Thoracic aorta (tissue), 2 donors: ENCODE data around the gene WDR12. TPM values are rescaled to one million over a fixed set of nuclear protein-coding genes. Genes with fewer than 3 reads are reported as not detected.
"Not testable (repeated sequence)": the region's sequence is repeated elsewhere in the genome, so short reads cannot be mapped to it uniquely, and the experiment has no call there.

Source experiments
- ATAC-seq: fragments of 150-250 bp; one replicate; pipeline ENCODE4 v1.8.0; 2017; ENCODE audit warnings: low read depth; ENCODE audit not compliant: insufficient number of reproducible peaks, low FRiP score
- DNase-seq: peaks from one replicate; pipeline ENCODE4 v3.0.0-alpha.2; 2020; ENCODE audit warnings: low spot score
- H3K27ac ChIP-seq, 2 donors: fragments of 200-600 bp; sonication (generic); 1 replicate in 1 of 2; 2 replicates in 1 of 2; pipeline ENCODE4 v1.5.1; 2016; ENCODE audit warnings: mild to moderate bottlenecking in 2 of 2, moderate library complexity in 2 of 2
- H3K27me3 ChIP-seq: fragments of 200-600 bp; sonication (generic); replicated peaks from 2 replicates; pipeline ENCODE4 v1.6.0; 2016; ENCODE audit warnings: mild to moderate bottlenecking; ENCODE audit not compliant: insufficient read depth
- H3K36me3 ChIP-seq: fragments of 200-600 bp; sonication (generic); one replicate; pipeline ENCODE4 v1.5.1; 2016
- H3K4me1 ChIP-seq, 2 donors: fragments of 200-600 bp; sonication (generic); 1 replicate in 1 of 2; 2 replicates in 1 of 2; pipeline versions ENCODE4 v1.5.1 to v1.6.0; 2016; ENCODE audit warnings: low read depth in 2 of 2, mild to moderate bottlenecking in 1 of 2; ENCODE audit not compliant: control insufficient read depth in 1 of 2
- H3K4me3 ChIP-seq: fragments of 200-600 bp; sonication (generic); 2 replicates; pipeline ENCODE4 v1.5.1; 2016; ENCODE audit warnings: mild to moderate bottlenecking
- H3K9me3 ChIP-seq: fragments of 200-600 bp; sonication (generic); 2 replicates; pipeline ENCODE4 v1.5.1; 2016
- CTCF ChIP-seq: fragments of 200-600 bp; sonication (generic); IDR thresholded peaks from one replicate; pipeline ENCODE4 v1.5.1; 2019; ENCODE audit warnings: antibody characterized with exemption
- total RNA-seq, 2 donors: library from RNA; depleted of rRNA; stranded (reverse); fragments of >200 nt; gene quantifications; one replicate each; pipeline versions ENCODE4 v1.1.0 to v1.2.3, GENCODE V29; 2016

Gene WDR12
- total RNA-seq, 2 donors from 2014 or later = 7.7 to 18.6 TPM

- no peak for DNase-seq
- TF ChIP-seq CTCF = no peak
These were observed 40.8 kb downstream of the WDR12 start for GRCh38 chr2:202870431-202871299.

GRCh38 chr2:202861987-202862386, 49.5 kb downstream of the WDR12 start:
- H3K36me3 ChIP-seq = no peaks in the 10 kb centered on the region
- ATAC-seq (no peak), DNase-seq (no peak)
- TF ChIP-seq CTCF = no peak
- no peaks in the 10 kb centered on the region for H3K9me3 ChIP-seq
- H3K4me1 ChIP-seq = no peaks in the 10 kb centered on the region
- no peaks in the 10 kb centered on the region for H3K27me3 ChIP-seq
- H3K27ac ChIP-seq = no peak overlapping the region
- H3K4me3 ChIP-seq = no peak overlapping the region

More at GRCh38 chr2:202870431-202871299, 40.8 kb downstream of the WDR12 start:
- ATAC-seq = peak; percentile 37
- H3K27ac ChIP-seq = peak overlapping the region; percentile 53 to 69
- H3K9me3 ChIP-seq = no peaks in the 10 kb centered on the region
- no peaks in the 10 kb centered on the region for H3K36me3 ChIP-seq
- no peaks in the 10 kb centered on the region for H3K27me3 ChIP-seq
- H3K4me3 ChIP-seq = peak overlapping the region; percentile 87
- peaks cover 0 to 14% of the 10 kb centered on the region in 2 donors for H3K4me1 ChIP-seq

- ATAC-seq = no peak
These were observed 52.9 kb downstream of the WDR12 start for GRCh38 chr2:202858601-202859000.

GRCh38 chr2:202849343-202849742, 62.1 kb downstream of the WDR12 start:
- not testable (repeated sequence) for ATAC-seq, H3K4me3 ChIP-seq, H3K9me3 ChIP-seq, H3K27ac ChIP-seq, DNase-seq, H3K4me1 ChIP-seq, H3K27me3 ChIP-seq, H3K36me3 ChIP-seq

More at GRCh38 chr2:202858601-202859000, 52.9 kb downstream of the WDR12 start:
- Histone ChIP-seq H3K27me3 (no peaks in the 10 kb centered on the region), H3K4me3 (no peak overlapping the region), H3K4me1 (no peaks in the 10 kb centered on the region), H3K36me3 (no peaks in the 10 kb centered on the region), H3K27ac (no peak overlapping the region), H3K9me3 (no peaks in the 10 kb centered on the region)
- no peak for TF ChIP-seq CTCF
- no peak for DNase-seq

- no peaks in the 10 kb centered on the region for H3K4me1 ChIP-seq
- H3K27me3 ChIP-seq = no peaks in the 10 kb centered on the region
- DNase-seq (no peak), ATAC-seq (no peak)
- H3K4me3 ChIP-seq = no peak overlapping the region
- H3K36me3 ChIP-seq = no peaks in the 10 kb centered on the region
- H3K9me3 ChIP-seq = no peaks in the 10 kb centered on the region
- no peak for TF ChIP-seq CTCF
- H3K27ac ChIP-seq = no peak overlapping the region
These were observed 62.7 kb downstream of the WDR12 start for GRCh38 chr2:202848813-202849212.
